H9 (cell line): ENCODE results near the gene SCRN1. TPM values are rescaled to one million over a fixed set of nuclear protein-coding genes. Genes with fewer than 3 reads are reported as not detected.
"Not testable (repeated sequence)": the region's sequence is repeated elsewhere in the genome, so short reads cannot be mapped to it uniquely, and the experiment has no call there.

Source experiments
- DNase-seq: peaks from one replicate; pipeline ENCODE4 v3.0.0-alpha.2; 2017
- H2AFZ ChIP-seq: one replicate; pipeline ENCODE4 v1.6.1; 2013; ENCODE audit warnings: mild to moderate bottlenecking, low read length, control low read depth, moderate library complexity
- H2AK5ac ChIP-seq: 2 replicates; pipeline ENCODE4 v1.6.1; 2013; ENCODE audit warnings: low read length, control low read depth, mixed read lengths; ENCODE audit not compliant: insufficient read length
- H2BK120ac ChIP-seq: one replicate; pipeline ENCODE4 v1.6.1; 2013; ENCODE audit warnings: low read depth, mild to moderate bottlenecking, low read length, control low read depth, inconsistent platforms; ENCODE audit not compliant: poor library complexity, severe bottlenecking
- H2BK12ac ChIP-seq: 2 replicates; pipeline ENCODE4 v1.6.1; 2013; ENCODE audit warnings: low read length, control low read depth, mixed read lengths, low read depth; ENCODE audit not compliant: insufficient read length
- H2BK15ac ChIP-seq: 2 replicates; pipeline ENCODE4 v1.6.1; 2013; ENCODE audit warnings: low read depth, low read length, control low read depth
- H2BK20ac ChIP-seq: one replicate; pipeline ENCODE4 v1.6.1; 2013; ENCODE audit warnings: low read depth, mild to moderate bottlenecking, low read length, control low read depth, inconsistent platforms; ENCODE audit not compliant: poor library complexity, severe bottlenecking
- H2BK5ac ChIP-seq: 2 replicates; pipeline ENCODE4 v1.6.1; 2013; ENCODE audit warnings: low read length, control low read depth, mixed read lengths; ENCODE audit not compliant: insufficient read length
- H3K14ac ChIP-seq: 2 replicates; pipeline ENCODE4 v1.6.1; 2013; ENCODE audit warnings: low read length, control low read depth; ENCODE audit not compliant: insufficient read depth
- H3K18ac ChIP-seq: 2 replicates; pipeline ENCODE4 v1.6.1; 2013; ENCODE audit warnings: low read depth, mild to moderate bottlenecking, mixed read lengths, low read length, control low read depth; ENCODE audit not compliant: insufficient read length
- H3K23ac ChIP-seq: 2 replicates; pipeline ENCODE4 v1.6.1; 2013; ENCODE audit warnings: low read length, control low read depth, mixed read lengths, low read depth; ENCODE audit not compliant: insufficient read length
- H3K23me2 ChIP-seq: 2 replicates; pipeline ENCODE4 v1.6.1; 2013; ENCODE audit warnings: low read depth, mild to moderate bottlenecking, mixed read lengths, low read length, control low read depth; ENCODE audit not compliant: insufficient read length, poor library complexity, severe bottlenecking
- H3K27ac ChIP-seq: 2 replicates; pipeline ENCODE4 v1.5.1; 2013; ENCODE audit warnings: low read length, control low read depth, mixed read lengths, low read depth; ENCODE audit not compliant: insufficient read length
- H3K27me3 ChIP-seq: 2 replicates; pipeline ENCODE4 v1.6.1; 2013; ENCODE audit warnings: low read length, control low read depth, inconsistent platforms; ENCODE audit not compliant: insufficient read depth
- H3K4ac ChIP-seq: 2 replicates; pipeline ENCODE4 v1.6.1; 2013; ENCODE audit warnings: low read depth, mild to moderate bottlenecking, control low read depth, inconsistent platforms, low read length, moderate library complexity
- H3K4me1 ChIP-seq: 2 replicates; pipeline ENCODE4 v1.6.1; 2013; ENCODE audit warnings: low read length, control low read depth, inconsistent platforms; ENCODE audit not compliant: insufficient read depth
- H3K4me2 ChIP-seq: 2 replicates; pipeline ENCODE4 v1.6.1; 2013; ENCODE audit warnings: low read length, control low read depth, mixed read lengths; ENCODE audit not compliant: insufficient read length, insufficient read depth
- H3K56ac ChIP-seq: 2 replicates; pipeline ENCODE4 v1.6.1; 2013; ENCODE audit warnings: low read depth, mild to moderate bottlenecking, mixed read lengths, low read length, control low read depth; ENCODE audit not compliant: insufficient read length
- H3K79me1 ChIP-seq: 2 replicates; pipeline ENCODE4 v1.6.1; 2013; ENCODE audit warnings: low read depth, mild to moderate bottlenecking, moderate library complexity, low read length, control low read depth, inconsistent platforms; ENCODE audit not compliant: insufficient read depth, poor library complexity, severe bottlenecking
- H3K79me2 ChIP-seq: 2 replicates; pipeline ENCODE4 v1.6.1; 2013; ENCODE audit warnings: low read length, control low read depth, inconsistent platforms; ENCODE audit not compliant: insufficient read depth
- H3K9ac ChIP-seq: 2 replicates; pipeline ENCODE4 v1.6.1; 2013; ENCODE audit warnings: low read length, control low read depth, mixed read lengths; ENCODE audit not compliant: insufficient read length; ENCODE audit errors: extremely low read depth
- H3K9me3 ChIP-seq: one replicate; pipeline ENCODE4 v1.6.1; 2013; ENCODE audit warnings: low read depth, low read length, inconsistent platforms; ENCODE audit not compliant: control insufficient read depth
- H3T11ph ChIP-seq: one replicate; pipeline ENCODE4 v1.6.1; 2013; ENCODE audit warnings: mild to moderate bottlenecking, low read length, control low read depth, inconsistent platforms
- H4K20me1 ChIP-seq: one replicate; pipeline ENCODE4 v1.6.1; 2013; ENCODE audit not compliant: control insufficient read depth, insufficient read length, insufficient read depth
- H4K5ac ChIP-seq: 2 replicates; pipeline ENCODE4 v1.6.1; 2013; ENCODE audit warnings: low read depth, mild to moderate bottlenecking, mixed read lengths, low read length, control low read depth; ENCODE audit not compliant: insufficient read length
- H4K8ac ChIP-seq: replicated peaks from 2 replicates; pipeline ENCODE4 v1.6.1; 2013; ENCODE audit warnings: low read length, control low read depth, mixed read lengths, low read depth; ENCODE audit not compliant: insufficient read length
- H4K91ac ChIP-seq: 2 replicates; pipeline ENCODE4 v1.6.1; 2013; ENCODE audit warnings: low read depth, mild to moderate bottlenecking, moderate library complexity, mixed read lengths, low read length, control low read depth; ENCODE audit not compliant: insufficient read length
- H3K27ac Mint-ChIP-seq, 3 experiments: 2 replicates in 2 of 3; 3 replicates in 1 of 3; pipeline ENCODE4 v1.8.0; 2020 to 2021; ENCODE audit warnings: mixed read lengths in 3 of 3, mild to moderate bottlenecking in 1 of 3, moderate library complexity in 1 of 3
- H3K27me3 Mint-ChIP-seq: 2 replicates; pipeline ENCODE4 v1.8.0; 2021; ENCODE audit warnings: low read depth, mild to moderate bottlenecking, moderate library complexity, mixed read lengths
- H3K36me3 Mint-ChIP-seq, 3 experiments: 2 replicates in 2 of 3; 3 replicates in 1 of 3; pipeline ENCODE4 v1.8.0; 2020 to 2021; ENCODE audit warnings: low read depth in 3 of 3, mixed read lengths in 3 of 3; ENCODE audit not compliant: insufficient read depth in 1 of 3
- H3K4me1 Mint-ChIP-seq, 2 experiments: 2 replicates each; pipeline ENCODE4 v1.8.0; 2020; ENCODE audit warnings: mixed read lengths in 2 of 2
- H3K4me3 Mint-ChIP-seq, 2 experiments: 2 replicates in 1 of 2; 3 replicates in 1 of 2; pipeline ENCODE4 v1.8.0; 2020 to 2021; ENCODE audit warnings: mild to moderate bottlenecking in 2 of 2, mixed read lengths in 2 of 2, moderate library complexity in 1 of 2
- H3K9me3 Mint-ChIP-seq, 2 experiments: 2 replicates in 1 of 2; 3 replicates in 1 of 2; pipeline ENCODE4 v1.8.0; 2020; ENCODE audit warnings: mild to moderate bottlenecking in 2 of 2, mixed read lengths in 2 of 2, moderate library complexity in 1 of 2
- WGBS: extraction: QIAGEN DNeasy Blood & Tissue Kit; methylation state at CpG from one replicate; pipeline ENCODE4 v1.1.7; 2013; ENCODE audit warnings: missing lambda C conversion rate, low lambda C conversion rate, mixed read lengths; ENCODE audit not compliant: insufficient read length; ENCODE audit errors: extremely low coverage; 5-methylcytosine and 5-hydroxymethylcytosine counted together
- total RNA-seq: library from RNA; stranded (reverse); gene quantifications from 2 replicates; pipeline ENCODE4 v1.2.1, GENCODE V29; 2021
- TF ChIP-seq, protein P1 (sequence below): fragments of 200-600 bp; sonication (generic); conservative IDR thresholded peaks from 3 replicates; pipeline ENCODE4 v1.8.0; 2021; ENCODE audit warnings: antibody characterized with exemption, mild to moderate bottlenecking

SCRN1 gene
- total RNA-seq, 1 experiment from 2014 or later = 101 TPM

DNA sequence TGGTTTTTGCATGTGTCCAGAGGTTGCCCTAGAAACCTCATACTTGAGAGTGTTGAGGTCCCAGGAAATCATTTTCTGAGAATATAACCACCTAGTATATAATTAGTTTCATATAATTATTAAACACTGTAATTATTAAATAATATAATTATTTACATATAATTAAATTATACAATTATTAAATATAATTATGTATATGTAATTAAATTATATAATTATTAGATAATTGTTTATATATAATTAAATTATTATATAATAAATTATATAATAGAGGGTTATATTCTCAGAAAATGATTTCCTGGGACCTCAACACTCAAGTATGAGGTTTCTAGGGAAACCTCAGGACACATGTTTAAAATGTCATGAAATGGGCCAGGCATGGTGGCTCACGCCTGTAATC, 27.6 kb downstream of the SCRN1 start:
- H2BK120ac ChIP-seq = no peak overlapping the region
- no peak overlapping the region for H3K23ac ChIP-seq
- H3K4me1 ChIP-seq = no peaks in the 10 kb centered on the region
- H3K56ac ChIP-seq = no peak overlapping the region
- H3K79me2 ChIP-seq = no peaks in the 10 kb centered on the region; the same call in none of the 2 replicates
- H3K27me3 ChIP-seq = no peaks in the 10 kb centered on the region
- no peaks in the 10 kb centered on the region for H3K23me2 ChIP-seq
- H2BK5ac ChIP-seq = no peak overlapping the region
- H3K4ac ChIP-seq = no peak overlapping the region
- Mint-ChIP-seq H3K9me3 (peaks cover 2 to 4% of the 10 kb centered on the region in 2 experiments; a peak in 4 of 5 replicates), H3K27me3 (no peaks in the 10 kb centered on the region), H3K27ac (no peak overlapping the region; a peak in 1 of 7 replicates), H3K4me1 (peaks cover 21 to 27% of the 10 kb centered on the region in 2 experiments), H3K4me3 (no peak overlapping the region), H3K36me3 (peaks cover 2 to 46% (median 35%) of the 10 kb centered on the region in 3 experiments; a peak in 6 of 7 replicates)
- no peak overlapping the region for H2AK5ac ChIP-seq
- no peak overlapping the region for H2AFZ ChIP-seq
- H4K5ac ChIP-seq = no peak overlapping the region
- H2BK20ac ChIP-seq = no peak overlapping the region
- H2BK12ac ChIP-seq = no peak overlapping the region
- no peaks in the 10 kb centered on the region for H3K79me1 ChIP-seq
- TF ChIP-seq, protein P1, sequence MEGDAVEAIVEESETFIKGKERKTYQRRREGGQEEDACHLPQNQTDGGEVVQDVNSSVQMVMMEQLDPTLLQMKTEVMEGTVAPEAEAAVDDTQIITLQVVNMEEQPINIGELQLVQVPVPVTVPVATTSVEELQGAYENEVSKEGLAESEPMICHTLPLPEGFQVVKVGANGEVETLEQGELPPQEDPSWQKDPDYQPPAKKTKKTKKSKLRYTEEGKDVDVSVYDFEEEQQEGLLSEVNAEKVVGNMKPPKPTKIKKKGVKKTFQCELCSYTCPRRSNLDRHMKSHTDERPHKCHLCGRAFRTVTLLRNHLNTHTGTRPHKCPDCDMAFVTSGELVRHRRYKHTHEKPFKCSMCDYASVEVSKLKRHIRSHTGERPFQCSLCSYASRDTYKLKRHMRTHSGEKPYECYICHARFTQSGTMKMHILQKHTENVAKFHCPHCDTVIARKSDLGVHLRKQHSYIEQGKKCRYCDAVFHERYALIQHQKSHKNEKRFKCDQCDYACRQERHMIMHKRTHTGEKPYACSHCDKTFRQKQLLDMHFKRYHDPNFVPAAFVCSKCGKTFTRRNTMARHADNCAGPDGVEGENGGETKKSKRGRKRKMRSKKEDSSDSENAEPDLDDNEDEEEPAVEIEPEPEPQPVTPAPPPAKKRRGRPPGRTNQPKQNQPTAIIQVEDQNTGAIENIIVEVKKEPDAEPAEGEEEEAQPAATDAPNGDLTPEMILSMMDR = no peak
- no peak overlapping the region for H4K8ac ChIP-seq
- no peak overlapping the region for H2BK15ac ChIP-seq
- H4K20me1 ChIP-seq = no peaks in the 10 kb centered on the region
- DNase-seq = no peak
- no peak overlapping the region for H3K27ac ChIP-seq
- no peak overlapping the region for H3K14ac ChIP-seq
- no peaks in the 10 kb centered on the region for H3K9me3 ChIP-seq
- no peak overlapping the region for H4K91ac ChIP-seq
- H3T11ph ChIP-seq = no peak overlapping the region
- H3K4me2 ChIP-seq = no peak overlapping the region
- WGBS = no CpG with 5 or more reads among the region's 1 CpG
- H3K9ac ChIP-seq = no peak overlapping the region
- H3K18ac ChIP-seq = no peak overlapping the region

DNA sequence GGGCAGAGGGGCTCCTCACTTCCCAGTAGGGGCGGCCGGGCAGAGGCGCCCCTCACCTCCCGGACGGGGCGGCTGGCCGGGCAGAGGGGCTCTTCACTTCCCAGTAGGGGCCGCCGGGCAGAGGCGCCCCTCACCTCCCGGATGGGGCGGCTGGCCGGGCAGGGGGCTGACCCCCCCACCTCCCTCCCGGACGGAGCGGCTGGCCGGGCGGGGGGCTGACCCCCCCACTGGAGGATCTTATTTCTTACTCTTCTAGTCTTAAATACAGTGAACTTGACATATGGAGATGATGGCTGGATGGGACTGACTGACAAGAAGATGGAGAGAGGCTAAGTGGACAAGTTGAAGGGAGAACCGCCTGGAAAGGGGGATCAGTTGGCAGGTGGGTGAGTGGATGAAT, 28.0 kb downstream of the SCRN1 start:
- not testable (repeated sequence) for H2BK5ac ChIP-seq, DNase-seq, H3K9ac ChIP-seq, H3K9me3 ChIP-seq, H3K4me3 Mint-ChIP-seq, H3K79me2 ChIP-seq, H3K4ac ChIP-seq, H4K20me1 ChIP-seq, H3K14ac ChIP-seq, H2AFZ ChIP-seq, H3K79me1 ChIP-seq, H3K23me2 ChIP-seq, H2BK12ac ChIP-seq, H2BK120ac ChIP-seq, H2AK5ac ChIP-seq, H4K8ac ChIP-seq, H3K4me1 ChIP-seq, H3K23ac ChIP-seq, H4K91ac ChIP-seq, H3K18ac ChIP-seq, H3K4me2 ChIP-seq, H3K27me3 ChIP-seq, H3T11ph ChIP-seq, H3K56ac ChIP-seq, H2BK15ac ChIP-seq, H2BK20ac ChIP-seq, H3K27ac ChIP-seq, H3K27ac Mint-ChIP-seq, H3K27me3 Mint-ChIP-seq, H3K9me3 Mint-ChIP-seq, H4K5ac ChIP-seq
- peaks cover 2 to 44% (median 31%) of the 10 kb centered on the region in 3 experiments; a peak in 6 of 7 replicates for H3K36me3 Mint-ChIP-seq
- peaks cover 25 to 30% of the 10 kb centered on the region in 2 experiments for H3K4me1 Mint-ChIP-seq
- no CpG with 5 or more reads among the region's 19 CpGs for WGBS
